ENCODE results near the gene HSD17B4.
"Not testable (repeated sequence)": the region's sequence is repeated elsewhere in the genome, so short reads cannot be mapped to it uniquely, and the experiment has no call there.

DNA sequence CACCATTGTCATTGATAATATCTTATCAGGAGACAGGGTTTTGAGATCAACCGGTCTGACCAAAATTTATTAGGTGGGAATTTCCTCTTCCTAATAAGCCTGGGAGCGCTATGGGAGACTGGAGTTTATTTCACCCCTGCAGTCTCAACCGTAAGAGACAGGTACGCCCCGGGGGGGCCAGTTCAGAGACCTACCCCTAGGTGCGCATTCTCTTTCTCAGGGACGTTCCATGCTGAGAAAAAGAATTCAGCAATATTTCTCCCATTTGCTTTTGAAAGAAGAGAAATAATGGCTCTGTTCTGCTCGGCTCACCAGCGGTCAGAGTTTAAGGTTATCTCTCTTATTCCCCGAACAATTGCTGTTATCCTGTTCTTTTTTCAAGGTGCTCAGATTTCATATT lies 28.3 kb downstream of the HSD17B4 start:
- TF ChIP-seq, protein P1, sequence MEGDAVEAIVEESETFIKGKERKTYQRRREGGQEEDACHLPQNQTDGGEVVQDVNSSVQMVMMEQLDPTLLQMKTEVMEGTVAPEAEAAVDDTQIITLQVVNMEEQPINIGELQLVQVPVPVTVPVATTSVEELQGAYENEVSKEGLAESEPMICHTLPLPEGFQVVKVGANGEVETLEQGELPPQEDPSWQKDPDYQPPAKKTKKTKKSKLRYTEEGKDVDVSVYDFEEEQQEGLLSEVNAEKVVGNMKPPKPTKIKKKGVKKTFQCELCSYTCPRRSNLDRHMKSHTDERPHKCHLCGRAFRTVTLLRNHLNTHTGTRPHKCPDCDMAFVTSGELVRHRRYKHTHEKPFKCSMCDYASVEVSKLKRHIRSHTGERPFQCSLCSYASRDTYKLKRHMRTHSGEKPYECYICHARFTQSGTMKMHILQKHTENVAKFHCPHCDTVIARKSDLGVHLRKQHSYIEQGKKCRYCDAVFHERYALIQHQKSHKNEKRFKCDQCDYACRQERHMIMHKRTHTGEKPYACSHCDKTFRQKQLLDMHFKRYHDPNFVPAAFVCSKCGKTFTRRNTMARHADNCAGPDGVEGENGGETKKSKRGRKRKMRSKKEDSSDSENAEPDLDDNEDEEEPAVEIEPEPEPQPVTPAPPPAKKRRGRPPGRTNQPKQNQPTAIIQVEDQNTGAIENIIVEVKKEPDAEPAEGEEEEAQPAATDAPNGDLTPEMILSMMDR (IDR thresholded peaks at IDR 0.05) = not testable (repeated sequence)
- TF ChIP-seq POLR2A (IDR thresholded peaks at IDR 0.05) = not testable (repeated sequence)

Data from adrenal gland (tissue), 5 donors.